GM18505 (cell line): Measurements from ENCODE around the gene ZFYVE28.

Experiments
- ATAC-seq: cut with Tn5 transposase; IDR thresholded peaks from one replicate; pipeline ENCODE4 v1.9.1; 2021; ENCODE audit not compliant: unreplicated experiment
- POLR2A ChIP-seq: IDR thresholded peaks from 4 replicates; pipeline ENCODE4 v1.6.1; 2011; ENCODE audit warnings: borderline replicate concordance; ENCODE audit not compliant: insufficient read depth, insufficient read length; ENCODE audit errors: extremely low read depth

ZFYVE28 gene

DNA sequence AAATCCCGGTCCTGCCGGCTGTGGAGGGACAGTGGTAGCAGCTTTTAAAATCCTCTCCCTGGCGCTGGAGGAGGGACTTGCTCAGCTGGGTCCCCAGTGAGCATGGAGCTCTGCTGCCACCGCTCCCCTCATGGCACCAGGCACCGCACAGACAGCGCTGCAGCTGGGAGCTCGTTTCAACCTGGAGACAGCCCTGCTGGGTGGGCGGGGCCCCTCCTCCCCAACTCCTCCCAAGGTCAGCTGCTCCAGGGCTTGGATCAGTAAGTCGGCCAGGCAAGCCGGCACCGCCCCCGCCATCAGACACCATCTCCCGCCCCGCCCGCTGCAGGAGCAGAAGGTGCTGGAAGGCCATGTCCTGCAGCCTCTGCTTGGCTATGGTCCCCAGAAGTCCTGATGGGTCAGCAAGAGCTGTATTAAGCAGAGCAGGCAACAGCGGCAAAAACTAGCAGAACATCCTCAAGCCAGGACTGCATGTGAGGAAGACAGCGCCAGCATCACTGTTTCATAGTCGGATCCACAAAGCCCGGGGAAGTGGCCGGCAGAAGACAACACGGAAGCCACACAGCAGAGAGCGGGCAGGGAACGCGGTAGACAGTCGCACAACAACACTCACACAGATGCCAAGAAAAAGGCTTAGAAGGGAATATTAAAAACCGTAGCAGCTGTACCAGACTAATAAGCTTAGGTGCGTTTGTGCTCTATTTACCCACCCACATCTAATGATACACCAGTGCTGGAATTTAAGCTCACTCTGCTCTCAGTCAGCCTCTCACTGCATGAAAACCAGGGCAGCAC is 16.2 kb downstream of the ZFYVE28 start:
- no peak for ATAC-seq
- no peak for TF ChIP-seq POLR2A

DNA sequence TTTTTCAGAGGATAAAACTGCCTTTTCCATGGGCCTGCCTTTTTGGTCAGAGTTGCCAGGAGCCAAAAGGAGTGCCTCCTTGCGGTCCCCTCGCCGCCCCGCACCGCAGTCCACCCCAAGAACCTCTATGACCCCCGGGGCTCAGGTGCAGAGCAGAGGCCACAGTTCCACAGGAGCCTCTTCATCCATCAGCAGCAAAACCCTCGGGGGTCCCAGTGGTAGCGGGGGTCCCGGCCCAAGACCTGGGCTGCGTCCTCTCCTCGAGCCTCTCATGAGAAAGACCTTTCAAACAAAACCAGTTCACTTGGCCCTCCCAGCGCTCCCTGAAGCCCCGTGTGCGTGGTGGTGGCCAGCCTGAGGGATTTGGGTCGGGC is 16.8 kb downstream of the ZFYVE28 start:
- no peak for ATAC-seq
- TF ChIP-seq POLR2A = no peak

DNA sequence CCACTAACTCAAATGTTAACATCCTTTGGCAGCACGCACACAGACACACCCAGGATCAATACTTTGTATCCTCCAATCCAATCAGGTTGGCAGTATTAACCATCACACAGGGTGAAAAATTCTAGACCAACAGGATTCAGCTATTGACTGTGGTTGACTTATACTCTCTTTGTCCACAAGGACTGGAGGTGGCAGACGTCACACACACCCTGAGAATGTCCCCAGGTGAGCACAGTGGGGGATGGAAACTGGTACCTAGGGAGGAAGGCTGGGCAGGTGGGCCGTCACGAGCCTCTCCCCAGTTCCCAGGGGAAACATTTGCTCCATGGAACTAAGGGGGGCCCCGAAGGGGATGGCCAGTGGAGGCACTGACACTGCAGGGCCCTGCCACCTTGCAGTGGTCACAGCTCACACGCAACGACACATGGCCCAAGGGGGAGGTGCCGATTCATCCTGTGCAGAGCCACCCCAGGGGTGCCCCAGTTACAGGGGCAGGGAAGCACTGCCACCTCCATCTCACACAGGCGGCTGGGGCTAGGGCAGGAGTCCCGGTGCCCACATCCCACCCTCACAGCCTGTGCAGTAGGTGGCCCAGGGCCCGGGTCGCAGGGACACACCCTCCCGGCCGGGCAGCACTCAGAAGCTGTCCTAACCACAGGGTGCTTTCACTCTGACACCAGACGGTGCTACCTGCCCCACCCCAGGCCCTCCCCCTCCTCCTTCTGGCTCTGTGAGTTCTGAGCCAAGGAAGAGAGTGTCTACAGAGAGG is 17.4 kb downstream of the ZFYVE28 start:
- TF ChIP-seq POLR2A = no peak
- no peak for ATAC-seq

DNA sequence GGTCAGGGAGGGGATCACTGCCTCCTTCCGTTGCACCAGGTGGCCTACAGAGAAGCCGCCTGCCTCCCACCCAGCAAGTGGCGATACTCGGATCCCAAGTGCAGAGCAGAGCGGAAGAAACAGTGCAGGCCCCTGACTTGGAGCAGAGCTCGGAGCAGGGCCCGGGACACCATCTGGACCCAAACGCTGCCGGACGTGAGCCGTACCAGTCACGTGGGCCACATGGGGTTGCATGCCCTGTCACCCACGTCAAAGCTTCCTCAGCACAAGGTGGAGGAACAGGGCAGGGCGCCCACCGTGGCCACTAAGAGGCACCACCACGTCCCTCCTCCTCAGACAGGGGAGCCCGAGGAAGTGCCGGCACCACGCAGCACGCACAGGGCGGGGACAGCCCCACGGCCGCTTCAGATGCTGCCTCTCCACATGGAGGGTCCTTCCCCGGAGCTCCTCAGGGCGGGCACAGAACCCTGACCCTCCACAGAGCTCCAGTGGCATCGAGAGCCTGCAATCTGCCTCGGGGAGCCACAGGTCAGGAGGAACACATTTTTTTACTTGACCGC is 18.7 kb downstream of the ZFYVE28 start:
- ATAC-seq = no peak

DNA sequence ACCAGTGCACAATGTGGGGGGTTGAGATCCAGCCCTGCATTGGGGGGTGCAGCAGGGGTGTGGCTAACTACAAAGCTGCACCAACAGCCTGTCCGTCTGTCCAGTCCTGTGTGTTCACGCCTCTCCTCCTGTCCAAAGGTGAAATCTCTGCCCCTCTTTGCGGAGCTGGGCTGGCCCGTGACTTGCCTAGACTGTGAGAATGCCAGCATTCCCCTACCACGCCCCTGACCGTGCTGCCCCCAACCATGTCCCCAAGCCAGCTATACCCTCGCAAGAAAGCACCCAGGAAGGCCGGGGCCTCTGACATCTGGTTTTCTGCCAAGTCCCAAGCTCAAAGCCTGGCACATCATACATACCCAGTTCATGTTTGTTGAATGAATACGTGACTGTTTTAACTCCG is 19.2 kb downstream of the ZFYVE28 start:
- ATAC-seq = no peak
- no peak for TF ChIP-seq POLR2A

More for the DNA sequence above, 18.7 kb downstream of the ZFYVE28 start:
- TF ChIP-seq POLR2A = no peak

DNA sequence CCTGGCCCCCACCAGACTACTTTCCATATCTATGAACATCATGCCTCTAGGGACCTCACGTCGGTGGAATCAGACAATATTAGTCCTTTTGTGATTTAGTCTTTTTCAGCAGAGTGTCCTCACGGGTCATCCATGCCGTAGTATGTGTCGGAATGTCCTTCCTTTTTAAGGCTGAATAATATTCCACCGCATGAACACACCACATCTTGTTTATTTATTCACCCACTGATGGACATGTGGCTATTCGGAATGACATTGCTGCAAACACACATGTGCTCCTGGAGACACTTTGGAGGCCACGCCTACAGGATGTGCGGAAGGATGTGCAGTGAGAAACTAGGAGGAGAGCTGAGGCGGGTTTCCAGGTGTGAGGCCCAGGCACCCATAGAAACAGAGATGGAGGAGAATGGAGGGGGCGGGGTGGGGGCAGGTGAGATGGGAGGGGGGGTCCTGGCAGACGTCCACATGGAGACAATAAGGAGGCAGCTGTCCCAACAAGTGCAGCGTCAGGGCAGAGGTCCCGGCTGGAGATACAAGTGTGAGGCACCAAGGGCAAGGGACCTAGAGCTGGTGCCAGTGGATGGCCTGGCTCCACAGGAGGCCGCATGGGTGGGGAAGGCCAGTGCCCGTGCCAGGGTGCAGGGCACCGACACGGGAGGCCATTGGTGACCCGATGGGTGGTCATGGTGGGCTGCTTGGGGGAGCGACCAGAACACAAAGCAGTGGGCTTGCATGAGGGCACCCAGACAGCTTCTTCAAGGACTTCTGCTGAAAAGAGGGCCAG is 20.7 kb downstream of the ZFYVE28 start:
- TF ChIP-seq POLR2A = no peak
- ATAC-seq = no peak

DNA sequence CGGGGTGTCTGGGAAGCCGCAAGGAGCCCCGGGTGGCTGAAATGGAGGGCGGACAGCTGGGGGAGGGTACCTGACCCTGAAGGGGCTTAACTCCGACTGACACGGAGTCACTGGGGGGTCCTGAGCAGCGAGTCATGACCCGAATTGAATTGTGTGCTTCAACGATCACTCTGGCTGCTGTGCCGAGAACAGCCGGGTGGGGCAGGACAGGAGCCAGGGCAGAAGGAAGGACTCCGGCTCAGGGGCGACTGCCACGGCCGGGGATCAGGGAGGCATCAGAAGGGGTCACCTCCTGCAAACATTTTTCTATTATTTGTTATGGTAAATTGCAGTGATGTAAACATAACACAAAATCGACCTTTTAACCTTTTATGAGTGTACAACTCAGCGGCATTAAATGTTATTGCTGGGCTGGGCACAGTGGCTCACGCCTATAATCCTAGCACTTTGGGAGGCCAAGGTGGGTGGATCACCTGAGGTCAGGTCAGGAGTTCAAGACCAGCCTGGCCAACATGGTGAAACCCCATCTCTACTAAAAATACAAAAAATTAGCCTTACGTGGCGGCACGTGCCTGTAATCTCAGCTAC is 21.6 kb downstream of the ZFYVE28 start:
- no peak for ATAC-seq
- TF ChIP-seq POLR2A = no peak

DNA sequence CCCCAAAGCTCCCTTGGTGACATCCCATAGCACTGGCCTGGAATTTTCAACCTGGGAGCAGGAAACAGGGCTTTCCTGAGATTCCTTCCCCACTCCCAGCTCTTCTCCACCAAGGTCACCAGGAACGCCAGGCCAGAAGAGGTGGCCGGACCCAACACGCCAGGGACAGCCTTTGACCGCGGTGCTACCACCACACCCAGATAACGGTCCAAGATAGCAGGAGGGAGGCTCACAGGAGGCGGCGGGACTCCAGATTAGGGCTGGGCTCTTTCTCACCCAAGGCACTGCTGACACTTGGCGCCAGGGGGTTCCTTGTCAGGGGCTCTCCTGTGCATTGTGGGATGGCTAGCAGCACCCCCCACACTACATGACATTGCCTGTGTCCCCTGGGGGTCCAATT is 22.9 kb downstream of the ZFYVE28 start:
- ATAC-seq = no peak
- TF ChIP-seq POLR2A = no peak

DNA sequence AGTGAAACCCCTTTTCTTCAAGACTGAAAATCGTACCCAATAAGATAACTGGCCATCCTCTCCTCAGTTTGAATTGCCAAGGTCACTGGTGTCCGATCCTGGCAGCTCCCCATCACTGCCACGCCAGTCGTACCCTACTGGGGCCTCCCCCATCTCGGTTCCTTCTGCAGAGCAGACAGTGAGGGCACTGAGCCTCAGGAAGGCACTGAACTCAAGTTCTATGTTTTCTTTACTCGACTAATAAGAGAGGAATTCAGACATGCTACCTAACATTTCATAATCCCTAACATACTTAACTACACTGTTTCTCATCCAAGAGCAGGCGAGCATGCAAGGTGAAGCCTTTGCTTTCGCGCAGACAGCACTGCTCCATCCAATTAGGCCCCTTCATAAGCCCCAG is 23.4 kb downstream of the ZFYVE28 start:
- no peak for ATAC-seq
- TF ChIP-seq POLR2A = no peak

DNA sequence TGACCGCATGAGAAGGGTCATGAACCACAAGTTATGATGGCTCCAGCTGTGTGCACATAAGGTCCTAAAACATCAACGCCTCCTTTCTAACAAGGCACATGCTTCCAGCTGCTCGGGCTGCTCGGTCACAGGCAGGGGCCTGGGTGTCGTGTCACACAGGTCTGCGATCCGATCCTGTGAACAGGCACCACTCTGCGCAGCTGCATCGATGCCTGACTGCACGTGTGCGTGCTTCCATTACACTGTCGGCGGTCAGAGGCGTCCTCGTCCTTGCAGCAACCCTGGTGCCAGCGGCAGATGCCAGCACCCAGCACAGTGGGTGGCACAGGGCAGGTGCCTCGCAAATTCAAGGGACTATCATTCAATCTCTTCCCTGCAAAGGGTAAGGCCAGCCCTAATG is 23.9 kb downstream of the ZFYVE28 start:
- no peak for ATAC-seq
- TF ChIP-seq POLR2A = no peak

DNA sequence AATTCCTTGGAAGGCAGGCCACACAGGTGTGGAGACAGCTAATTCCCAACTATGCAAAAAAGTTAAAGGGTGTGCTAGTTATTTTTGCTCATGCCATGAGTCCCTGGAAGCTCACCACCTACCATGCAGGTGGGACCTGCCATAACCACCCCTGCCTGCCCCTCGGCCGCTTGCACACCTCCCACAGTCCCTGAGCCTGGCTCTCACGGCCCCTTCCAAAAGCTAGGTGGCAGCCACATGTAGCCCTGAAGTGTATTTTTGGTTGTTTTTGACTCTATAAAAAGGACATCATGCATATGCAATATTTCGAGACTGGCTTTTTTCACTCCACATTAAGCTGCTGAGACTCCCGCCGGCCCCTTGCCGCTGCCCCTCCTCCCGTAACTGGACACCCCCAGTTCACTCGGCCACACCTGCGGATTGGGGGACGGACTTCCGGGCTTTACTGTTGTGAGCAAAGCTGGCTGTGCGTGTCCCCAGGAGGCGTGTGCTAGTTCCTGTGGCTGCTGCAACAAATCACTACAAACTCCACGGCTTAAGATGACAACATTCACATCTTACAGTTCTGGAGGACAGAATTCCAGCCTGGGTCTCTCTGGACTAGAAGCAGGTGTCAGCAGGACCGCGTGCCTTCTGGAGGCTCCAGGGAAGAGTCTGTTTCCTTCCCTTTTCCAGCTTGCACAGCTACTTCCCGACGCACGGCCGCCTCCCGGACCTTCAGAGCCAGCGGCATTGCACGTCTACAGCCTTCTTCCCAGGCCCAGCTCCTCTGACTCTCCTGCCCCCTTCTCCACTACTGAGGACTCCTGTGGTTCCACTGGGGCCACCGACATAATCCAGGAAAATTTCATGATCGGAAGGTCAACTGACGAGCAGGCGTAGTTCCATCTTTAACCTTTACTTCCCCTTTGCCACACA is 24.8 kb downstream of the ZFYVE28 start:
- no peak for ATAC-seq
- no peak for TF ChIP-seq POLR2A

DNA sequence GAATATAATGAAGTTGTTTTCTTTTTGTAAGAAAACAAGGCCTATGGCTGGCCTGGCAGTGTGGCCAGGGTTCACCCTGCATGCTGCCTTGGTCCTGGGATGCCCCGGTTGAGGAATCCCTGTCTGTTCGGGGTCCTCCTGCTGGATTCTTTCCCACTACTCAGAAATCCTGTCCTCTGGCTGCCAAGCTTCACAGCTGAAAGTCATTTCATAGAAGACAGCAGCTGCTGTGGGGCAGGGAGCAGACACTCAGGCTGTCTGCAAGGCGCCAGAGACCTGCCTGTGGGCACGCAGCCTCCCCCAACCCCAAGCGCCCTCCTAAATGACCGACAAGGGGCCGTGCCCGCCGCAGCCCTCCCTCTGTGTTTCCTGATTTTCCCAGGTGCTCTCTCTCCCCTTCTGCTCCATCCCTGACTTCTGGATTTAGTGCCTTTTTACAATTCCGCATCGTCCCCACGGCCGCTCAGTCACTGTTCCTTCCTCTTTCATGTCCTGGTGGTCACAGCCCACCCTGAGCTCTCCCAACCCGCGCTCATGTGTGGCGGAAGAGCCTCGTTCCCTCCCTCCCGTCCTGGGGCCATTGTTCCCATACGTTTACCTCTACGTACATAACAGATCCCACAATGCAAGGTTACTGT is 27.5 kb downstream of the ZFYVE28 start:
- TF ChIP-seq POLR2A = no peak
- no peak for ATAC-seq

DNA sequence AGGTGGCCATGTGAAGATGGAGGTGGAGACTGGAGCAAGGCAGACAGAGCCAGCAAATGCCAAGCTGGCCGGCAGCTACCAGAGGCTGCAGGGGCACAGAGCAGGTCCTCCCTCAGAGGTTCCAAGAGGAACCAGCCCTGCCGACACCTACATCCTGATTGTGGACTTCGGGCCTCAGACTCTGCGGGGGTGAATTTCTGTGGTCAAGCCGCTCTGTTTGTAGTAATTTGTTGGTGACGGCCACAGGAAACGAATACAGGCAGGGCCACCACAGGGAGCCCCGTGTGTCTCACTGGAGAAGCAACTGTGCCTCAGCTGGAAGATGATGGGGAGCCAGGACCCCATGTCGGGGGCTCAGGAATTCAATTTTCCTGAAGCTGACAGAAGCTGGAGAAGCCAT is 28.3 kb downstream of the ZFYVE28 start:
- no peak for TF ChIP-seq POLR2A
- ATAC-seq = no peak
